Vagina (tissue), 2 donors: ENCODE measurements around the gene FBXO24.
A peak's percentile ranks its signal among the peaks of the same experiment; 100 is the strongest.

Source experiments
- POLR2A ChIP-seq, 2 donors: fragments of 450-650 bp; IDR thresholded peaks; one replicate each; pipeline ENCODE4 v1.6.1; 2017; ENCODE audit warnings: antibody characterized with exemption in 2 of 2, mild to moderate bottlenecking in 2 of 2, moderate library complexity in 2 of 2
- POLR2AphosphoS5 ChIP-seq, 2 donors: sonication (generic); formaldehyde crosslinking; IDR thresholded peaks; one replicate each; pipeline ENCODE4 v1.9.0; 2017; ENCODE audit warnings: antibody characterized with exemption in 2 of 2, mild to moderate bottlenecking in 2 of 2, low read depth in 1 of 2; ENCODE audit not compliant: insufficient read depth in 1 of 2
- TF ChIP-seq, protein P1 (sequence below), 3 experiments: fragments of 450-650 bp in 2 of 3; fragments of 200-600 bp in 1 of 3; sonication (generic) in 1 of 3; IDR thresholded peaks; one replicate each; pipeline ENCODE4 v1.5.1; 2017 to 2019; ENCODE audit warnings: antibody characterized with exemption in 3 of 3, mild to moderate bottlenecking in 2 of 3, moderate library complexity in 2 of 3

GRCh38 chr7:100626530-100627237 is 40.6 kb downstream of the FBXO24 start:
- TF ChIP-seq POLR2A (IDR thresholded peaks at IDR 0.05), result no peak
- TF ChIP-seq, protein P1, sequence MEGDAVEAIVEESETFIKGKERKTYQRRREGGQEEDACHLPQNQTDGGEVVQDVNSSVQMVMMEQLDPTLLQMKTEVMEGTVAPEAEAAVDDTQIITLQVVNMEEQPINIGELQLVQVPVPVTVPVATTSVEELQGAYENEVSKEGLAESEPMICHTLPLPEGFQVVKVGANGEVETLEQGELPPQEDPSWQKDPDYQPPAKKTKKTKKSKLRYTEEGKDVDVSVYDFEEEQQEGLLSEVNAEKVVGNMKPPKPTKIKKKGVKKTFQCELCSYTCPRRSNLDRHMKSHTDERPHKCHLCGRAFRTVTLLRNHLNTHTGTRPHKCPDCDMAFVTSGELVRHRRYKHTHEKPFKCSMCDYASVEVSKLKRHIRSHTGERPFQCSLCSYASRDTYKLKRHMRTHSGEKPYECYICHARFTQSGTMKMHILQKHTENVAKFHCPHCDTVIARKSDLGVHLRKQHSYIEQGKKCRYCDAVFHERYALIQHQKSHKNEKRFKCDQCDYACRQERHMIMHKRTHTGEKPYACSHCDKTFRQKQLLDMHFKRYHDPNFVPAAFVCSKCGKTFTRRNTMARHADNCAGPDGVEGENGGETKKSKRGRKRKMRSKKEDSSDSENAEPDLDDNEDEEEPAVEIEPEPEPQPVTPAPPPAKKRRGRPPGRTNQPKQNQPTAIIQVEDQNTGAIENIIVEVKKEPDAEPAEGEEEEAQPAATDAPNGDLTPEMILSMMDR (IDR thresholded peaks at IDR 0.05), result no peak
- TF ChIP-seq POLR2AphosphoS5 (IDR thresholded peaks at IDR 0.05; ENCODE audit: insufficient read depth in 1 of 2, low read depth in 1 of 2), result peak in 1 of 2 donors; percentile 59
